RWPE1 (cell line): ENCODE measurements around the gene GGA2.

ENCODE experiments used
- CTCF ChIA-PET: fragments of 350-600 bp; sonication (Branson Sonifier 250); formaldehyde crosslinking; extraction: SDS; loops from one replicate; lab custom pipeline; 2021; lab: Yijun Ruan, JAX
- POLR2A ChIA-PET: fragments of 400-600 bp; formaldehyde crosslinking; extraction: SDS; loops from one replicate; lab custom pipeline; 2020; ENCODE audit warnings: antibody characterized with exemption; ENCODE audit not compliant: low non-redundant PET; lab: Yijun Ruan, JAX
- DNase-seq: peaks from one replicate; pipeline ENCODE4 v3.0.0; 2012; ENCODE audit warnings: low spot score
- H3K27ac ChIP-seq: fragments of 450-650 bp; 2 replicates; pipeline ENCODE4 v1.5.1; 2017
- TF ChIP-seq, protein P1 (sequence below): fragments of 450-650 bp; conservative IDR thresholded peaks from 2 replicates; pipeline ENCODE4 v1.5.1; 2017; ENCODE audit warnings: low read depth, mild to moderate bottlenecking

GGA2 gene, protein sequence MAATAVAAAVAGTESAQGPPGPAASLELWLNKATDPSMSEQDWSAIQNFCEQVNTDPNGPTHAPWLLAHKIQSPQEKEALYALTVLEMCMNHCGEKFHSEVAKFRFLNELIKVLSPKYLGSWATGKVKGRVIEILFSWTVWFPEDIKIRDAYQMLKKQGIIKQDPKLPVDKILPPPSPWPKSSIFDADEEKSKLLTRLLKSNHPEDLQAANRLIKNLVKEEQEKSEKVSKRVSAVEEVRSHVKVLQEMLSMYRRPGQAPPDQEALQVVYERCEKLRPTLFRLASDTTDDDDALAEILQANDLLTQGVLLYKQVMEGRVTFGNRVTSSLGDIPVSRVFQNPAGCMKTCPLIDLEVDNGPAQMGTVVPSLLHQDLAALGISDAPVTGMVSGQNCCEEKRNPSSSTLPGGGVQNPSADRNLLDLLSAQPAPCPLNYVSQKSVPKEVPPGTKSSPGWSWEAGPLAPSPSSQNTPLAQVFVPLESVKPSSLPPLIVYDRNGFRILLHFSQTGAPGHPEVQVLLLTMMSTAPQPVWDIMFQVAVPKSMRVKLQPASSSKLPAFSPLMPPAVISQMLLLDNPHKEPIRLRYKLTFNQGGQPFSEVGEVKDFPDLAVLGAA

DNA sequence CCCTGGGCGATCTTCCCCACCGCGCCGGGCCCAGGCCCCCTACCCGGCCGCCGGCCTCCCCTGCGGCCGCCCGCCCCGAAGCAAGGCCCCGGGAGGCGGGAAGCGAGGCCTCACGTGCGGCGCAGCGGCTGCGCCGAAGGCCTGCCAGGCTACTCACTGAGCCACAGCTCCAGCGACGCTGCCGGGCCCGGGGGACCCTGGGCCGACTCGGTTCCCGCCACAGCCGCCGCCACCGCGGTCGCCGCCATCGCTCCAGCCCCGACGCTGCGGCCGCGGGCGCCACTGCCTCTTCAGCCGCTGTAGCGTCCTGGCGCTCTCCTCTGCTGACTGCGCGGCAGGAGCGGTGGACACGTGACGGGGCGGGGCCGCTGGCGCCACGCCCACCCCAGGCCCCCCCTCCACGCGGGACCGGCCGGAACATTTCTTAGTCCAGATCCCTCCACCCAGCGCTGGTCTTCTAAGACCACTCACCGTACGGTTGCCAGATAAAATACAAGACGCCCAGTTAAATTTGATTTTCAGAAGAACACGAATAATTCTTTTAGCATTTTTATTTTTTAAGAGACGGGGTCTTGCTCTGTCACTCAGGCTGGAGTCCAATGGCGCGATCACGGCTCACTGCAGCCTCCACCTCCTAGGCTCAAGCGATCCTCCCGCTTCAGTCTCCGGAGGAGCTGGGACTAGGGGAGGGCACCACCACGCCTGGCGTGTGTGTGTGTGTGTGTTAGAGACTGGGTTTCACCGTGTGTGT is at the start of gene GGA2:
Gene GGA2 (minus strand): TSS at position 331 of the 751 bp plus-strand sequence. CDS start 83 bp downstream, at position 248.
- CTCF ChIA-PET: interaction anchor here (0.6 to 1.8 kb wide), 2 partner anchors 9 to 37 kb away, joined by 3 to 6 read pairs; no protein-coding TSS in a partner anchor

DNA sequence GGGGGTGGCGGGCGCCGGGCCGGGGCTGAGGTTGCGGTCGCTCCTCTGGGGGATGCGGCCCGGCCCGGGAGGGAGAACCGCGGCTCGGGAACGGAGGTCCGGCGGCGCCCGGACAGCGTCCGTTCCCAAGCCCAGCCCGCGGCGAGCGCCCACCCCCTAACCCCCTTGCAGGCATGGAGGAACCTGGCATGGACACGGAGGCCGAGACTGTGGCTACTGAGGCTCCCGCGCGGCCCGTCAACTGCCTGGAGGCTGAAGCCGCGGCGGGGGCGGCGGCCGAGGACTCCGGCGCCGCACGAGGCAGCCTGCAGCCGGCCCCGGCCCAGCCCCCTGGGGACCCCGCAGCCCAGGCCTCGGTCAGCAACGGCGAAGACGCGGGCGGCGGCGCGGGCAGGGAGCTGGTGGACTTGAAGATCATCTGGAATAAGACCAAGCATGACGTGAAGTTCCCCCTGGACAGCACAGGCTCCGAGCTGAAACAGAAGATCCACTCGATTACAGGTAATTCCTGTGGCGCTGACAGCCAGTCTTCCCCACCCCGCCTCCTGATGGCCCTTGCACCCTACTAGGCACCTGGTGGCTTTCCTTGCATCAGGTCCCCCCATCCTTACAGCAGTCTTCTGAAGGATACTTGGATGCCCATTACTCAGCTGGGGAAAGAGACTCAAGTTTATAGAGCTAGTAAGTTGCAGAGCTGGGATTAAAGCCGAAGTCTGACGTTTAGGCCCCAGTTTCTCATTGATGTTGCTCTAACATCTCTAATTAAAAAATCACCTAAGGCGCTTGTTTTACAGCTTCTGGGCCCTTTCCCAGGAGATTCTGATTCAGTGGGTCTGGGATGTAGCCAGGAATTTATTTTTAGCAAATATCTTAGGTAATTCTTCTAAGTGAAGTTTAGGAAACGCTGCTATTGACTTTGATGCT is 47.7 kb upstream of the GGA2 start:
- TF ChIP-seq, protein P1, sequence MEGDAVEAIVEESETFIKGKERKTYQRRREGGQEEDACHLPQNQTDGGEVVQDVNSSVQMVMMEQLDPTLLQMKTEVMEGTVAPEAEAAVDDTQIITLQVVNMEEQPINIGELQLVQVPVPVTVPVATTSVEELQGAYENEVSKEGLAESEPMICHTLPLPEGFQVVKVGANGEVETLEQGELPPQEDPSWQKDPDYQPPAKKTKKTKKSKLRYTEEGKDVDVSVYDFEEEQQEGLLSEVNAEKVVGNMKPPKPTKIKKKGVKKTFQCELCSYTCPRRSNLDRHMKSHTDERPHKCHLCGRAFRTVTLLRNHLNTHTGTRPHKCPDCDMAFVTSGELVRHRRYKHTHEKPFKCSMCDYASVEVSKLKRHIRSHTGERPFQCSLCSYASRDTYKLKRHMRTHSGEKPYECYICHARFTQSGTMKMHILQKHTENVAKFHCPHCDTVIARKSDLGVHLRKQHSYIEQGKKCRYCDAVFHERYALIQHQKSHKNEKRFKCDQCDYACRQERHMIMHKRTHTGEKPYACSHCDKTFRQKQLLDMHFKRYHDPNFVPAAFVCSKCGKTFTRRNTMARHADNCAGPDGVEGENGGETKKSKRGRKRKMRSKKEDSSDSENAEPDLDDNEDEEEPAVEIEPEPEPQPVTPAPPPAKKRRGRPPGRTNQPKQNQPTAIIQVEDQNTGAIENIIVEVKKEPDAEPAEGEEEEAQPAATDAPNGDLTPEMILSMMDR: no peak
- ChIA-PET POLR2A (no interaction called here), CTCF (interaction anchor here (0.8 to 1.6 kb wide), 3 partner anchors 39 to 57 kb away, joined by 3 to 5 read pairs (median 4); no protein-coding TSS in a partner anchor)
- peak; percentile 29 for DNase-seq
- peak overlapping the region; percentile 90 for H3K27ac ChIP-seq

More for the DNA sequence above, at the start of gene GGA2:
- peak within 1 kb of the TSS; percentile 70 for H3K27ac ChIP-seq
- TF ChIP-seq, protein P1: no peak
- POLR2A ChIA-PET: interaction anchor here (0.6 kb wide), 1 partner anchor 40 kb away, joined by 3 read pairs; no protein-coding TSS in a partner anchor
- DNase-seq: peak; percentile 81

DNA sequence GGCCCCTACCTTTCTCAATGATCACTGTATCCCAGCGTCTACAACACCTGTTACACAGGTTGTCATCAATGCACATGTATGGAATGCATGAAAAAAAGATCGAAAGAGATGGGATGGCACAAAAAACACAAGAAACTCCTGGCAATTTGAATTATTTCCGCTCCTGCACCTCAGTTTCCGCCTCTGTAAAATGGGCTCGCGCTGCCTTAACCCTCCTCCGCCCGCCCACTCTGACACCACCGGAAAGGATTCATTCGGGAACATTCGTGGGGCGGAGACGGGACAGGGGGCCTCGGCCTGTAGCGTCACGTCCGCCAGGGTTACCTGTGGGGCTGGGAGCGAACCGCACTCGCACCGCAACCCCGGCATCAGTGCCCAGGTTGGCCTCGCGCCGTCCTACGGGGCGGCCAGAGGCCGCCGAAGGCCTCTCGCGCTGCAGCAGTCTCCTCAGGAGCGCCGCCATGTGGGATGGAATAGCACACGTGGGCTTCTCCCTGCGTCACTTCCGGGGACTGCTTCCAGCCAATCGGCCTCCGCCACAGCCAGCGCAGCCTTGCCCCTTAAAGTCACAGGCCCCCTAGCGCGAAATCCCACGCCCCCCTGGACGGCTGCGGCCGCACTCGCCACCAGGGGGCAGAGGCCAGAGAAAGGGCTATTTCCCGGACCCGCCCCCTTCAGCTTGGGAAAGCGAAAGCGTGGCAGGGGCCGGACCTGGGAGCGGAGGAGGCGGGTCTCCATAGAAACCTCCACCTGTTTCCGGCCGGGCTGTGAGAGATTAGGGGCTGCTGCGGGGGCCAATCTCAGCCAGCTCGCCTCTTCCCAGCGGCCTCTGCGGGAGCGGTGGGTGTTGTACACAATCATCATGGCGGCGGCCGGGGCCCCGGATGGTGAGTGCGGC is 46.8 kb upstream of the GGA2 start, which contains the start of the genes EARS2 and UBFD1:
Gene EARS2 (minus strand): TSS at position 470 of the 898 bp plus-strand sequence. CDS start 7 bp downstream, at position 463.
Gene UBFD1 (plus strand): TSS at position 847 of the 898 bp plus-strand sequence. CDS start 16 bp downstream, at position 863.
- POLR2A ChIA-PET: no interaction called here
- DNase-seq: peak; percentile 97
- CTCF ChIA-PET: interaction anchor here (0.8 to 1.1 kb wide), 2 partner anchors 52 to 56 kb away, joined by 3 to 4 read pairs; no protein-coding TSS in a partner anchor
- TF ChIP-seq, protein P1: peak; percentile 92
- H3K27ac ChIP-seq: peak within 1 kb of the TSS; percentile 90

DNA sequence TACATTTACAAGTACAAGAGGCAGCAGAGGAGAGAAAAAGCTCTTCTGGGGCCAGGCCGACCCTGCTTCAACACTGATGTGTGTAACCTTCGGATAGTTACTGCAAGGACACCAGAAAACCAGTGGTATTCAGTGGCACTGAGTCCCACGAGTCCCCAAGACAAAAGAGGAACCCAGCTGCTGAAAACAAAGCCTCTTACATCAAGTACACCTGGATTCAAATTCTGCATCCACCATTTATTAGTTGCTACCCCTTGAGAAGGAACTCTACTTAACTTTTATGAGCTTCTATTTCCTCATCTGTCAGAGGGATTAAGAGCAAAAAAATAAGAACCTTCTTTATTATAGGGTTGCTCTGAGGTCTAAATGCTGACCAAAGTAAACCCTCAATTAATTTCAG is 44.2 kb upstream of the GGA2 start:
- ChIA-PET CTCF (interaction anchor here (0.7 to 0.9 kb wide), 2 partner anchors 10 to 75 kb away, joined by 3 read pairs; no protein-coding TSS in a partner anchor), POLR2A (no interaction called here)
- H3K27ac ChIP-seq: no peak overlapping the region
- DNase-seq: no peak
- TF ChIP-seq, protein P1: no peak

DNA sequence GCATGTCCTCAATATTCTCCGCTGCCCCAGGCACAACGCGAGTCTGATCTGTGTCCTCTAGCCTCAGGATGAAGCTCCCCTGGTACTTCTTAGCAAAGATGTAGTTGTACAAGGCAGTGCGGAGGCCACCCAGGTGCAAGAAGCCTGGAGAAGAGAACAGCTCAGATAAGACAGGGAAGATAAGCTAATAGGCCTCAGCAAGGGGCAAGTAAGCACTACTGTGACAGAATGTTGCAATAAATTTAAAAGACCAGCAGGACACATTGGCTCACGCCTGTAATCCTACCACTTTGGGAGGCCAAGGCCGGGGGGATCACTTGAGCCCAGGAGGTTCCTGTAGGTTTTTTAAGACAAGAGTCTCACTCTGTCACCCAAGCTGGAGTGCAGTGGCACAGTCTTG is 41.9 kb upstream of the GGA2 start:
- H3K27ac ChIP-seq: no peak overlapping the region
- ChIA-PET CTCF (interaction anchor here (0.7 to 1.0 kb wide), 2 partner anchors 14 to 116 kb away, joined by 3 to 5 read pairs; no protein-coding TSS in a partner anchor), POLR2A (interaction anchor here (0.6 kb wide), 1 partner anchor 37 kb away, joined by 3 read pairs; no protein-coding TSS in a partner anchor)
- DNase-seq: no peak
- TF ChIP-seq, protein P1: no peak
